GM21619 (cell line): ENCODE results near the gene TRPV2.
A peak's percentile ranks its signal among the peaks of the same experiment; 100 is the strongest.

Experiments used
- ATAC-seq: cut with Tn5 transposase; IDR thresholded peaks from one replicate; pipeline ENCODE4 v1.9.1; 2021; ENCODE audit not compliant: unreplicated experiment

Gene TRPV2

GRCh38 chr17:16406742-16407674 lies 8.4 kb upstream of the TRPV2 start:
- no peak for ATAC-seq

GRCh38 chr17:16407911-16408588 lies 7.3 kb upstream of the TRPV2 start:
- peak; percentile 86 for ATAC-seq

- no peak for ATAC-seq
These were observed 2.0 kb downstream of the TRPV2 start for GRCh38 chr17:16417399-16417798.

- no peak for ATAC-seq
These were observed 2.7 kb downstream of the TRPV2 start for GRCh38 chr17:16417896-16418684.

GRCh38 chr17:16418685-16419068 lies 3.3 kb downstream of the TRPV2 start:
- no peak for ATAC-seq

GRCh38 chr17:16419074-16419928 lies 3.9 kb downstream of the TRPV2 start:
- no peak for ATAC-seq

GRCh38 chr17:16419929-16420271 lies 4.5 kb downstream of the TRPV2 start:
- ATAC-seq = no peak

GRCh38 chr17:16422416-16422815 lies 7.0 kb downstream of the TRPV2 start:
- no peak for ATAC-seq

- no peak for ATAC-seq
These were observed 8.0 kb downstream of the TRPV2 start for GRCh38 chr17:16423226-16423872.

- no peak for ATAC-seq
These were observed 9.8 kb downstream of the TRPV2 start for GRCh38 chr17:16425202-16425601.

- ATAC-seq = no peak
These were observed 10.6 kb downstream of the TRPV2 start for GRCh38 chr17:16425698-16426659.

GRCh38 chr17:16427020-16427419 lies 11.6 kb downstream of the TRPV2 start:
- no peak for ATAC-seq

- ATAC-seq = no peak
These were observed 12.9 kb downstream of the TRPV2 start for GRCh38 chr17:16428098-16428882.

- no peak for ATAC-seq
These were observed 13.7 kb downstream of the TRPV2 start for GRCh38 chr17:16429083-16429482.

- ATAC-seq = no peak
These were observed 15.3 kb downstream of the TRPV2 start for GRCh38 chr17:16430650-16431049.

GRCh38 chr17:16432017-16432416 lies 16.6 kb downstream of the TRPV2 start:
- no peak for ATAC-seq

- ATAC-seq = no peak
These were observed 18.1 kb downstream of the TRPV2 start for GRCh38 chr17:16433514-16433913.

- ATAC-seq = no peak
These were observed 19.3 kb downstream of the TRPV2 start for GRCh38 chr17:16434662-16435061.
